IMR-90 (cell line): ENCODE results near the gene PROZ. TPM values are rescaled to one million over a fixed set of nuclear protein-coding genes. Genes with fewer than 3 reads are reported as not detected.

Source experiments
- ATAC-seq: fragments of 200-7000 bp; cut with Tn5 transposase; 2 replicates; pipeline ENCODE4 v1.9.1; 2020; ENCODE audit warnings: low read depth, mild to moderate bottlenecking, moderate library complexity
- BruUV-seq: library from RNA; stranded (reverse); fragments of 400-500 nt; replicated peaks from 2 replicates; lab custom pipeline; 2021; lab: Mats Ljungman, UMichigan
- CTCF ChIA-PET: fragments of 300-600 bp; formaldehyde crosslinking; extraction: SDS; loops from one replicate; lab custom pipeline; 2021; ENCODE audit warnings: antibody characterized with exemption; lab: Yijun Ruan, JAX
- POLR2A ChIA-PET: fragments of 300-600 bp; sonication (Branson Sonifier 250); formaldehyde crosslinking; loops from one replicate; lab custom pipeline; 2022; ENCODE audit warnings: antibody characterized with exemption; ENCODE audit not compliant: unreplicated experiment; lab: Charles Lee
- DNase-seq: peaks from one replicate; pipeline ENCODE4 v3.0.0; 2013
- H2AFZ ChIP-seq: replicated peaks from 2 replicates; pipeline ENCODE3; 2013; ENCODE audit warnings: low read length, mild to moderate bottlenecking; ENCODE audit not compliant: poor library complexity
- H2AK5ac ChIP-seq: 2 replicates; pipeline ENCODE4 v1.6.1; 2013; ENCODE audit warnings: low read depth, low read length, inconsistent platforms
- H2AK9ac ChIP-seq: replicated peaks from 2 replicates; pipeline ENCODE3; 2013; ENCODE audit warnings: mild to moderate bottlenecking, low read depth, low read length, moderate library complexity; ENCODE audit not compliant: poor library complexity
- H2BK120ac ChIP-seq: 2 replicates; pipeline ENCODE4 v1.6.1; 2013; ENCODE audit warnings: low read depth, low read length, inconsistent platforms
- H2BK15ac ChIP-seq: 3 replicates; pipeline ENCODE4 v1.6.1; 2013; ENCODE audit warnings: low read depth, low read length, inconsistent platforms
- H2BK20ac ChIP-seq: 2 replicates; pipeline ENCODE4 v1.6.1; 2013; ENCODE audit warnings: low read depth, mild to moderate bottlenecking, inconsistent platforms, low read length, moderate library complexity
- H2BK5ac ChIP-seq: 2 replicates; pipeline ENCODE4 v1.6.1; 2013; ENCODE audit warnings: mild to moderate bottlenecking, low read depth, low read length, inconsistent platforms; ENCODE audit not compliant: poor library complexity, severe bottlenecking
- H3K14ac ChIP-seq: replicated peaks from 2 replicates; pipeline ENCODE4 v1.6.1; 2013; ENCODE audit warnings: low read depth, low read length, inconsistent platforms
- H3K18ac ChIP-seq: 2 replicates; pipeline ENCODE4 v1.6.1; 2013; ENCODE audit warnings: low read depth, low read length, control low read depth
- H3K23ac ChIP-seq: 2 replicates; pipeline ENCODE4 v1.6.1; 2013; ENCODE audit warnings: low read depth, low read length, inconsistent platforms
- H3K27ac ChIP-seq: 2 replicates; pipeline ENCODE4 v1.5.1; 2013; ENCODE audit warnings: mild to moderate bottlenecking, control low read depth, low read length; ENCODE audit not compliant: insufficient read depth
- H3K27me3 ChIP-seq: 2 replicates; pipeline ENCODE4 v1.6.1; 2013; ENCODE audit warnings: low read length; ENCODE audit not compliant: control insufficient read depth, insufficient read depth
- H3K36me3 ChIP-seq: 2 replicates; pipeline ENCODE4 v1.6.1; 2013; ENCODE audit warnings: low read length, mixed read lengths; ENCODE audit not compliant: control insufficient read depth, insufficient read depth
- H3K4ac ChIP-seq: 2 replicates; pipeline ENCODE4 v1.6.1; 2013; ENCODE audit warnings: low read depth, low read length, inconsistent platforms
- H3K4me1 ChIP-seq: 2 replicates; pipeline ENCODE4 v1.6.1; 2013; ENCODE audit warnings: low read length, mixed read lengths; ENCODE audit not compliant: control insufficient read depth, insufficient read depth
- H3K4me2 ChIP-seq: 2 replicates; pipeline ENCODE4 v1.6.1; 2013; ENCODE audit warnings: low read depth, mild to moderate bottlenecking, control low read depth, low read length, moderate library complexity
- H3K4me3 ChIP-seq: 2 replicates; pipeline ENCODE4 v1.5.1; 2013; ENCODE audit warnings: low read depth, mild to moderate bottlenecking, control low read depth, low read length, moderate library complexity; ENCODE audit not compliant: insufficient read depth
- H3K56ac ChIP-seq: 2 replicates; pipeline ENCODE4 v1.6.1; 2013; ENCODE audit warnings: low read length, inconsistent platforms; ENCODE audit not compliant: insufficient read depth; ENCODE audit errors: extremely low read depth
- H3K79me1 ChIP-seq, 2 experiments: 2 replicates each; pipeline ENCODE4 v1.6.1; 2013; ENCODE audit warnings: low read length in 2 of 2, inconsistent platforms in 1 of 2, low read depth in 1 of 2
- H3K9ac ChIP-seq: 2 replicates; pipeline ENCODE4 v1.6.1; 2013; ENCODE audit warnings: low read depth, low read length, control low read depth
- H3K9me1 ChIP-seq: 2 replicates; pipeline ENCODE4 v1.6.1; 2013; ENCODE audit warnings: low read length, inconsistent platforms; ENCODE audit not compliant: insufficient read depth
- H3K9me3 ChIP-seq: 2 replicates; pipeline ENCODE4 v1.6.1; 2013; ENCODE audit warnings: low read length; ENCODE audit not compliant: control insufficient read depth, insufficient read depth
- H4K20me1 ChIP-seq: 2 replicates; pipeline ENCODE4 v1.6.1; 2013; ENCODE audit warnings: low read length, inconsistent platforms; ENCODE audit not compliant: insufficient read depth
- H4K5ac ChIP-seq: 2 replicates; pipeline ENCODE4 v1.6.1; 2013; ENCODE audit warnings: mild to moderate bottlenecking, low read depth, low read length, control low read depth
- H4K8ac ChIP-seq, 2 experiments: 2 replicates each; pipeline ENCODE4 v1.6.1; 2013; ENCODE audit warnings: low read depth in 2 of 2, low read length in 2 of 2, control low read depth in 1 of 2, inconsistent platforms in 1 of 2
- H4K91ac ChIP-seq: 2 replicates; pipeline ENCODE4 v1.6.1; 2013; ENCODE audit warnings: low read depth, low read length, inconsistent platforms; ENCODE audit not compliant: insufficient read depth
- CEBPB ChIP-seq: IDR thresholded peaks from 2 replicates; pipeline ENCODE4 v1.6.1; 2012; ENCODE audit warnings: low read depth, low read length, improper control_type of control experiment
- ELK1 ChIP-seq: fragments of 150-350 bp; IDR thresholded peaks from 2 replicates; pipeline ENCODE4 v1.6.1; 2016; ENCODE audit warnings: low read depth, mild to moderate bottlenecking, low read length, moderate library complexity, borderline replicate concordance
- MAZ ChIP-seq: IDR thresholded peaks from 2 replicates; pipeline ENCODE4 v1.6.1; 2012; ENCODE audit warnings: low read depth, mild to moderate bottlenecking, low read length, improper control_type of control experiment, moderate library complexity, borderline replicate concordance
- MXI1 ChIP-seq: IDR thresholded peaks from 2 replicates; pipeline ENCODE4 v1.6.1; 2012; ENCODE audit warnings: low read depth, mild to moderate bottlenecking, low read length, moderate library complexity, borderline replicate concordance
- NFE2L2 ChIP-seq: fragments of 150-350 bp; IDR thresholded peaks from 2 replicates; pipeline ENCODE4 v1.6.1; 2016; ENCODE audit warnings: low read depth, mild to moderate bottlenecking, low read length
- RAD21 ChIP-seq: IDR thresholded peaks from 2 replicates; pipeline ENCODE4 v1.6.1; 2012; ENCODE audit warnings: low read length, improper control_type of control experiment
- SMC3 ChIP-seq: fragments of 150-350 bp; IDR thresholded peaks from 2 replicates; pipeline ENCODE4 v1.6.1; 2016; ENCODE audit warnings: low read depth, mild to moderate bottlenecking, antibody characterized with exemption, low read length, moderate library complexity
- WGBS, 2 experiments: methylation state at CpG; one replicate each; pipeline versions ENCODE4 v1.1.5 to v1.1.7; 2013; ENCODE audit warnings: missing lambda C conversion rate in 2 of 2; ENCODE audit not compliant: insufficient read length in 1 of 2; ENCODE audit errors: extremely low coverage in 2 of 2; 5-methylcytosine and 5-hydroxymethylcytosine counted together
- dilution Hi-C: fragments of 300-500 bp; cut with HindIII; formaldehyde crosslinking; loops from one replicate; pipeline ENCODE4 v1.14.3; 2018; ENCODE audit warnings: low sequenced_read_pairs; ENCODE audit not compliant: unreplicated experiment
- in situ Hi-C: fragments of 300-500 bp; cut with MboI; formaldehyde crosslinking; loops from 3 replicates; pipeline ENCODE4 v1.14.3; 2019; ENCODE audit warnings: low sequenced_read_pairs, inconsistent platforms, mixed read lengths
- intact Hi-C: fragments of 100-400 bp; cut with micrococcal nuclease; formaldehyde crosslinking; loops from 2 replicates; pipeline ENCODE4 v1.10.0; 2022
- polyA plus RNA-seq, 3 experiments: library from polyadenylated mRNA; depleted of rRNA; stranded (reverse); fragments of >200 nt; gene quantifications; 2 replicates each; pipeline ENCODE4 v1.2.3, GENCODE V29; 2012; ENCODE audit warnings: low replicate concordance in 1 of 3
- total RNA-seq: library from RNA; depleted of rRNA; stranded (reverse); fragments of >200 nt; gene quantifications from 2 replicates; pipeline ENCODE4 v1.2.3, GENCODE V29; 2012

The PROZ gene
- total and polyA plus RNA-seq, 2 of the 4 experiments (the other 2 are of a cell fraction): not detected

- intact Hi-C loops: no loop called here
- dilution Hi-C loops: no loop called here
- H2BK15ac ChIP-seq: no peak overlapping the region
- H3K36me3 ChIP-seq: no peaks in the 10 kb centered on the region
- ATAC-seq (no peak), DNase-seq (no peak)
- no peak overlapping the region for H4K5ac ChIP-seq
- no peak overlapping the region for H2AK9ac ChIP-seq
- no peak overlapping the region for H2BK120ac ChIP-seq
- no peak overlapping the region for H2BK5ac ChIP-seq
- BruUV-seq: no TSS peak
- no peak overlapping the region for H2BK20ac ChIP-seq
- no peak overlapping the region for H3K4ac ChIP-seq
- no peak overlapping the region for H3K56ac ChIP-seq
- no peak overlapping the region for H3K4me2 ChIP-seq
- POLR2A ChIA-PET: no interaction called here
- no peak overlapping the region for H2AK5ac ChIP-seq
- no peak overlapping the region for H4K8ac ChIP-seq
- no peaks in the 10 kb centered on the region; the same call in 1 of the 2 replicates for H3K9me1 ChIP-seq
- H3K27ac ChIP-seq: no peak overlapping the region
- H2AFZ ChIP-seq: no peak overlapping the region
- H3K79me1 ChIP-seq: no peaks in the 10 kb centered on the region
- in situ Hi-C loops: no loop called here
- no peak overlapping the region for H4K91ac ChIP-seq
- no peak overlapping the region for H3K23ac ChIP-seq
- TF ChIP-seq MXI1 (no peak), NFE2L2 (no peak), MAZ (no peak), RAD21 (no peak), SMC3 (no peak), ELK1 (no peak), CEBPB (no peak)
- no peak overlapping the region for H3K9ac ChIP-seq
- CTCF ChIA-PET: interaction anchor here (1.0 kb wide), 1 partner anchor 12 kb away, joined by 4 read pairs; no protein-coding TSS in a partner anchor
- no peaks in the 10 kb centered on the region for H3K4me1 ChIP-seq
- 92% methylated on average over 5 of the region's 12 CpGs; no CpG with 5 or more reads in 1 of the 2 experiments for WGBS, 2 experiments
- no peaks in the 10 kb centered on the region for H4K20me1 ChIP-seq
- H3K14ac ChIP-seq: no peak overlapping the region
- H3K27me3 ChIP-seq: 0 out of 2 replicates have a peak, but pooled peaks cover 2% of the 10 kb centered on the region
- no peaks in the 10 kb centered on the region for H3K9me3 ChIP-seq
- H3K18ac ChIP-seq: no peak overlapping the region
- no peak overlapping the region for H3K4me3 ChIP-seq
Measured at GRCh38 chr13:113145496-113145895, 13.0 kb upstream of the PROZ start.
